ENCODE results near the gene MSMO1.

Gene MSMO1

DNA sequence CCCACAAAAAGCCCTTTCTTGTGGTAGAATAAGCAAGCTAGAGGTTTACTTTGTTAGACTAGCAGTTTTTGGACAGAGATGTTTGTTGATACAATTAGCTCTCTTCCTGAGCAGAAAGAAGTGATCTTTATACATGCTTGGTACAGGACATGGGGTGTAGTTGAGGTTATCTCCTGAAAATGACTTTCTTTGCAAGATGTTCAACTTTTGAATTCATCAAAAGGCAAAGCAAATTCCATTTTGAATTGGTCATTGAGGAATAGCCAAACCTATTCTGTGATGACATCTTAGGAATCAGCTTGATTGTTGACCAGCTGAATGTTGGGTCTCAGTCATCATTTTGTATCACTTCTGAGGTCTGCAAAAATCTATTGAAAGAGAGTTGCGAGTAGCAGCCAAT, 55.2 kb downstream of the MSMO1 start:
- TF ChIP-seq SUZ12 (IDR thresholded peaks at IDR 0.05; ENCODE audit: extremely low read depth, insufficient read depth, insufficient read length) (no peak), ZNF274 (IDR thresholded peaks at IDR 0.05; ENCODE audit: low read depth, low read length) (no peak), YY1 (IDR thresholded peaks at IDR 0.05; ENCODE audit: insufficient read depth, insufficient read length) (no peak)
- DNase-seq (ENCODE audit: low read depth, low spot score) = no peak
- Histone ChIP-seq H3K4me1 (ENCODE audit: insufficient read depth, insufficient read length) (no peaks in the 10 kb centered on the region), H3K9me3 (ENCODE audit: insufficient read depth, low read length) (no peaks in the 10 kb centered on the region), H3K36me3 (ENCODE audit: insufficient read depth, insufficient read length, low read length) (no peaks in the 10 kb centered on the region), H3K9ac (ENCODE audit: insufficient read length, low read depth) (no peak overlapping the region), H3K4me3 (ENCODE audit: insufficient read length, low read depth) (no peak overlapping the region), H3K27me3 (ENCODE audit: insufficient read depth, insufficient read length) (peaks cover 22% of the 10 kb centered on the region)

DNA sequence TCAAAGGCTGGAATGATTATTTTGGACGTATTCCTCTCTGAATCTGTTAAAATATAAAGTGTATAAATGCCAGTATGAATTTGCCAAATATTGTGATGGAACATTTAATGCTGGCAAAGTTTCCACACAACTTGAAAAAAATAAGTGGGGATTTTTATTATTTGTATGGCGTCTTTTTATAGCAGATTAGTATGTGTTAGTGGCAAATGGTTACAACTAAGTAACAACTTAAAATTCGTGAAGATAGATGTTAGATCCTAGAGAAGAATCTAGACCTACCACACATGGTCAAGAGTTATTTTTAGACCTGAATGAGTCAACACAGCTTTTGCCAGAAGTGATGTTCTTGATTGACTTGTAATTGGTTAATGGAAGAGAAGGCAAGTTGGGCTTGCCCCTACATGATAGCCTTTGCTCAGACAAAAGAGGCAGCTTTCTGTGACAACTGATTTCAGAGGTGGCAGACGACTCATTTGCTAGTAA, 56.2 kb downstream of the MSMO1 start:
- H3K4me3 ChIP-seq (ENCODE audit: insufficient read length, low read depth) = no peak overlapping the region
- no peak for DNase-seq (ENCODE audit: low read depth, low spot score)
- peaks cover 12% of the 10 kb centered on the region for H3K27me3 ChIP-seq (ENCODE audit: insufficient read depth, insufficient read length)
- no peaks in the 10 kb centered on the region for H3K9me3 ChIP-seq (ENCODE audit: insufficient read depth, low read length)
- H3K9ac ChIP-seq (ENCODE audit: insufficient read length, low read depth) = no peak overlapping the region
- TF ChIP-seq SUZ12 (IDR thresholded peaks at IDR 0.05; ENCODE audit: extremely low read depth, insufficient read depth, insufficient read length) (no peak), YY1 (IDR thresholded peaks at IDR 0.05; ENCODE audit: insufficient read depth, insufficient read length) (no peak), ZNF274 (IDR thresholded peaks at IDR 0.05; ENCODE audit: low read depth, low read length) (no peak)
- H3K36me3 ChIP-seq (ENCODE audit: insufficient read depth, insufficient read length, low read length) = no peaks in the 10 kb centered on the region
- no peaks in the 10 kb centered on the region for H3K4me1 ChIP-seq (ENCODE audit: insufficient read depth, insufficient read length)

DNA sequence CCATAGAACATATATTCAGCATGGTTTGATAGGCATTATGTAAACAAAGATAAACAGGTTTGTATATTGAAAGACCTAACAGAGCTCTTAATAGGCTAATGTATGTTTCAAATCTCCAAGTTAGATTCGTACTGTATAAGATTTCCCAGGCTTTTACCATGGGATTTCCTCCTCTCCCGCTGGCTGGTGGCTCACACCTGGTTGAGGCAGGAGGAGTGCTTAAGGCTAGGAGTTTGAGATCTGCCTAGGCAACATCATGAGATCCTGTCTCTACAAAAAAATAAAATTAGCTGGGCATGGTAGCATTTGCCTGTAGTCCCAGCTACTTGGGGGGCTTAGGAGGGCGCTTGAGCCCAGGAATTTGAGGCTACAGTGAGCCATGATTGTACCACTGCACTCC, 56.7 kb downstream of the MSMO1 start:
- TF ChIP-seq ZNF274 (IDR thresholded peaks at IDR 0.05; ENCODE audit: low read depth, low read length) (no peak), SUZ12 (IDR thresholded peaks at IDR 0.05; ENCODE audit: extremely low read depth, insufficient read depth, insufficient read length) (no peak), YY1 (IDR thresholded peaks at IDR 0.05; ENCODE audit: insufficient read depth, insufficient read length) (no peak)
- no peaks in the 10 kb centered on the region for H3K9me3 ChIP-seq (ENCODE audit: insufficient read depth, low read length)
- H3K4me1 ChIP-seq (ENCODE audit: insufficient read depth, insufficient read length) = no peaks in the 10 kb centered on the region
- H3K27me3 ChIP-seq (ENCODE audit: insufficient read depth, insufficient read length) = peaks cover 11% of the 10 kb centered on the region
- H3K36me3 ChIP-seq (ENCODE audit: insufficient read depth, insufficient read length, low read length) = no peaks in the 10 kb centered on the region
- H3K4me3 ChIP-seq (ENCODE audit: insufficient read length, low read depth) = no peak overlapping the region
- H3K9ac ChIP-seq (ENCODE audit: insufficient read length, low read depth) = no peak overlapping the region
- DNase-seq (ENCODE audit: low read depth, low spot score) = no peak

DNA sequence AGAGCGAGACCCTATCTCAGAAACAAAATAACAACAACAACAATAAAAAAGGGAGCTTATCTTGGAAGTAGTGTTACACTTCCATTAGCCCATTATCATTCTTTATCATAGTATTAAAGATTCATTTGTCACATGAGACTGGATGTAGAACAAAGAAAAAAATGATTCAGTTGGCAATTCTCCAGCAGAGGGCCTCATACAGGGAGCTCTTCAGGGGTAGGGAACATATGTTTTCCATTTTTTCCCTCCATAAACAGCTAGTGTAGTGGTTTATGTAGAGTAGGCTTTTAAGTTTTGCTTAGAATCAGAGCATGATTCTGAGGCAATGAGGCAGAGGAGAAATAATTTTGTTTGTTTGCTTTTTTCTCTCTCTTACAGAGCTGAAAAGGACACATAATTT, 57.1 kb downstream of the MSMO1 start:
- no peaks in the 10 kb centered on the region for H3K4me1 ChIP-seq (ENCODE audit: insufficient read depth, insufficient read length)
- no peak for DNase-seq (ENCODE audit: low read depth, low spot score)
- no peaks in the 10 kb centered on the region for H3K9me3 ChIP-seq (ENCODE audit: insufficient read depth, low read length)

DNA sequence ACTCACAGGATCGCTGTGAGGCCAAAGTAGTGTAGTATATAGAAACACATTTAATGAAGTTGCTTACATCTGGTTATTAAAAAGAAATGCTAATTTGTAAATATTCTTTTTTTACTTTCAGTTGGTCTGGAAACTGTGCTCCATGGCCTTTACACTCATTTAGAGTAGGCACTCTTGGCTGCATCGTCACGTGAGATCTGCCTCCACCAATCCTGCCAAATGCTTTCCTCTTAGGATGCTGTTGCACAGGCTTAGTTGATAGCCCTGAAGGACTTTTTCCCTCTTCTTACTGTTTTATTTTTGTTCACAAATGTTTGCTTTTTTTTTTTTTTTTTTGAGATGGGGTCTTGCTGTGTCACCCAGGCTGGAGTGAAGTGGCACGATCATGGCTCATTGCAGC, 57.7 kb downstream of the MSMO1 start:
- Histone ChIP-seq H3K4me1 (ENCODE audit: insufficient read depth, insufficient read length) (no peaks in the 10 kb centered on the region), H3K9me3 (ENCODE audit: insufficient read depth, low read length) (no peaks in the 10 kb centered on the region), H3K36me3 (ENCODE audit: insufficient read depth, insufficient read length, low read length) (no peaks in the 10 kb centered on the region), H3K9ac (ENCODE audit: insufficient read length, low read depth) (no peak overlapping the region), H3K27me3 (ENCODE audit: insufficient read depth, insufficient read length) (peaks cover 4% of the 10 kb centered on the region), H3K4me3 (ENCODE audit: insufficient read length, low read depth) (no peak overlapping the region)
- DNase-seq (ENCODE audit: low read depth, low spot score) = no peak
- TF ChIP-seq SUZ12 (IDR thresholded peaks at IDR 0.05; ENCODE audit: extremely low read depth, insufficient read depth, insufficient read length) (no peak), ZNF274 (IDR thresholded peaks at IDR 0.05; ENCODE audit: low read depth, low read length) (no peak)

More for the DNA sequence above, 57.1 kb downstream of the MSMO1 start:
- H3K27me3 ChIP-seq (ENCODE audit: insufficient read depth, insufficient read length) = peaks cover 10% of the 10 kb centered on the region
- no peak overlapping the region for H3K9ac ChIP-seq (ENCODE audit: insufficient read length, low read depth)
- TF ChIP-seq SUZ12 (IDR thresholded peaks at IDR 0.05; ENCODE audit: extremely low read depth, insufficient read depth, insufficient read length) (no peak), ZNF274 (IDR thresholded peaks at IDR 0.05; ENCODE audit: low read depth, low read length) (no peak), YY1 (IDR thresholded peaks at IDR 0.05; ENCODE audit: insufficient read depth, insufficient read length) (no peak)
- H3K4me3 ChIP-seq (ENCODE audit: insufficient read length, low read depth) = no peak overlapping the region
- H3K36me3 ChIP-seq (ENCODE audit: insufficient read depth, insufficient read length, low read length) = no peaks in the 10 kb centered on the region

DNA sequence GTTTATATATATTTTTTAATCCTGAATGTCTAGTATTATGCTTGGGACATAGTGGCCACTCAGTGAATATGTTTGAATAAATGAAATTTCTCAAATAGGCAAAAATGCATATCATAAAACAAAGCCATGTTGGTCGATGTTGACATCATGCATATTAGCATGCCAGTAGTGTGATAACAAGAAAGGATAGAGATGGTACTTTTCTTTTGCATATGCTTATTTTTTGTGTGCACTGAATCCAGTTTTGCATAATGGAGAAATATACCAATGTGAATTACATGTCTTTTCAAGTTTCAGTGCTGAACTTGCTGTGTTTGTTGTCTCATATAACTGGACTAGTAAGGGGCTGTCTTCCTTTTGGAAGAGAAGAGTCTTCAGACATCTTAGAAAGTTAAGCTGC, 58.9 kb downstream of the MSMO1 start:
- no peak overlapping the region for H3K4me3 ChIP-seq (ENCODE audit: insufficient read length, low read depth)
- H3K9me3 ChIP-seq (ENCODE audit: insufficient read depth, low read length) = no peaks in the 10 kb centered on the region
- no peak for DNase-seq (ENCODE audit: low read depth, low spot score)
- TF ChIP-seq SUZ12 (IDR thresholded peaks at IDR 0.05; ENCODE audit: extremely low read depth, insufficient read depth, insufficient read length) (no peak), YY1 (IDR thresholded peaks at IDR 0.05; ENCODE audit: insufficient read depth, insufficient read length) (no peak), ZNF274 (IDR thresholded peaks at IDR 0.05; ENCODE audit: low read depth, low read length) (no peak)
- no peaks in the 10 kb centered on the region for H3K36me3 ChIP-seq (ENCODE audit: insufficient read depth, insufficient read length, low read length)
- no peaks in the 10 kb centered on the region for H3K4me1 ChIP-seq (ENCODE audit: insufficient read depth, insufficient read length)
- H3K27me3 ChIP-seq (ENCODE audit: insufficient read depth, insufficient read length) = no peaks in the 10 kb centered on the region
- H3K9ac ChIP-seq (ENCODE audit: insufficient read length, low read depth) = no peak overlapping the region

DNA sequence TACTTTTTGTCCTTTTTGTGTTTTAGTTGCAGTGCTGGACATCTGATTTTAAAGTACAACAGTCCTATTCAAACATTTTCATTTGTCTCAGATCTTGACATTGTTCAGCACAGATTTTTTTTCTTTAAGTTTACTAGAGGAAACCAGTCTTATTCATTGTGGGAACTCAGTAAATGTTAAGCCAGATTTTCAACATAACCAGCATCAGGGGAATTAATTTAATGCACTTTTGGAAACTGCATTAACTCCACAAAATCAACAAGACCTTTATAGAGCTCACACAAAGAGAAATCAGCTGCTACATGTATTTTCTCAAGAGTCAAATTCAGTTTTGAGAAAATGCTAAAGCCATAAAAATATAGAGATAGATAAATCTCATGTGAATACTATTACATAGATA, 61.3 kb downstream of the MSMO1 start:
- no peak for DNase-seq (ENCODE audit: low read depth, low spot score)
- Histone ChIP-seq H3K9me3 (ENCODE audit: insufficient read depth, low read length) (no peaks in the 10 kb centered on the region), H3K36me3 (ENCODE audit: insufficient read depth, insufficient read length, low read length) (no peaks in the 10 kb centered on the region), H3K4me1 (ENCODE audit: insufficient read depth, insufficient read length) (no peaks in the 10 kb centered on the region), H3K9ac (ENCODE audit: insufficient read length, low read depth) (no peak overlapping the region), H3K4me3 (ENCODE audit: insufficient read length, low read depth) (no peak overlapping the region), H3K27me3 (ENCODE audit: insufficient read depth, insufficient read length) (no peaks in the 10 kb centered on the region)
- no peak for TF ChIP-seq ZNF274 (IDR thresholded peaks at IDR 0.05; ENCODE audit: low read depth, low read length)
- no peak for TF ChIP-seq YY1 (IDR thresholded peaks at IDR 0.05; ENCODE audit: insufficient read depth, insufficient read length)
- TF ChIP-seq SUZ12 (IDR thresholded peaks at IDR 0.05; ENCODE audit: extremely low read depth, insufficient read depth, insufficient read length) = no peak
